Endothelial cell of umbilical vein (primary cell): ENCODE results near the gene HAX1. TPM values are rescaled to one million over a fixed set of nuclear protein-coding genes. Genes with fewer than 3 reads are reported as not detected.

Experiments used
- BruUV-seq: library from RNA; stranded (reverse); fragments of 400-500 nt; replicated peaks from 2 replicates; lab custom pipeline; 2021; lab: Mats Ljungman, UMichigan
- CTCF ChIA-PET: fragments of 300-600, 350-600 bp; sonication (Branson Sonifier 250); formaldehyde crosslinking; loops from one replicate; lab custom pipeline; 2021; ENCODE audit warnings: antibody characterized with exemption, inconsistent platforms; lab: Charles Lee
- POLR2A ChIA-PET: fragments of 300-600, 350-600 bp; sonication (Branson Sonifier 250); formaldehyde crosslinking; loops from one replicate; lab custom pipeline; 2021; ENCODE audit warnings: antibody characterized with exemption, inconsistent platforms; lab: Charles Lee
- DNase-seq: peaks from one replicate; pipeline ENCODE4 v3.0.0-alpha.2; 2011; ENCODE audit warnings: low read depth, low spot score
- FAIRE-seq: peaks from 2 replicates; lab custom pipeline; 2011; peaks lifted over from hg19 to GRCh38; lab: Jason Lieb, UNC
- H2AFZ ChIP-seq: 2 replicates; pipeline ENCODE4 v1.6.0; 2012; ENCODE audit warnings: low read depth, low read length, control low read depth, inconsistent platforms
- H3K27ac ChIP-seq: 2 replicates; pipeline ENCODE4 v1.5.1; 2011; ENCODE audit warnings: low read depth, mild to moderate bottlenecking, control low read depth, low read length, moderate library complexity; ENCODE audit not compliant: insufficient read depth
- H3K27me3 ChIP-seq, 2 experiments: 2 replicates each; pipeline versions ENCODE4 v1.6.0 to v1.6.1; 2011; ENCODE audit warnings: low read length in 2 of 2, mixed read lengths in 1 of 2; ENCODE audit not compliant: control insufficient read depth in 2 of 2, insufficient read depth in 2 of 2
- H3K36me3 ChIP-seq, 2 experiments: 2 replicates in 1 of 2; 3 replicates in 1 of 2; pipeline ENCODE4 v1.5.1; 2011; ENCODE audit warnings: low read length in 2 of 2, mild to moderate bottlenecking in 1 of 2, moderate library complexity in 1 of 2; ENCODE audit not compliant: control insufficient read depth in 2 of 2, insufficient read depth in 2 of 2; ENCODE audit errors: extremely low read depth in 1 of 2
- H3K4me1 ChIP-seq: 3 replicates; pipeline ENCODE4 v1.5.1; 2011; ENCODE audit warnings: mild to moderate bottlenecking, low read length; ENCODE audit not compliant: control insufficient read depth, insufficient read depth; ENCODE audit errors: extremely low read depth
- H3K4me2 ChIP-seq: 2 replicates; pipeline ENCODE4 v1.6.1; 2011; ENCODE audit warnings: low read length, control low read depth, mixed read lengths; ENCODE audit not compliant: insufficient read depth
- H3K4me3 ChIP-seq, 3 experiments: fragments of 200-600 bp in 1 of 3; sonication (generic), shearing (Covaris generic) in 1 of 3; replicated peaks in 1 of 3; 2 replicates each; pipeline ENCODE4 v1.5.1; 2011 to 2016; ENCODE audit warnings: control low read depth in 3 of 3, low read length in 3 of 3, mild to moderate bottlenecking in 2 of 3, inconsistent platforms in 1 of 3, low read depth in 1 of 3, moderate library complexity in 1 of 3; ENCODE audit not compliant: insufficient read depth in 1 of 3
- H3K79me2 ChIP-seq: 2 replicates; pipeline ENCODE4 v1.6.0; 2012; ENCODE audit warnings: low read length, inconsistent platforms; ENCODE audit not compliant: control insufficient read depth, insufficient read depth
- H3K9ac ChIP-seq: replicated peaks from 2 replicates; pipeline ENCODE3; 2011; ENCODE audit warnings: low read length, control low read depth; ENCODE audit not compliant: insufficient read depth; ENCODE audit errors: extremely low read depth
- H3K9me1 ChIP-seq: replicated peaks from 3 replicates; pipeline ENCODE4 v1.6.0; 2011; ENCODE audit warnings: mild to moderate bottlenecking, low read length; ENCODE audit not compliant: control insufficient read depth, insufficient read depth; ENCODE audit errors: extremely low read depth
- H3K9me3 ChIP-seq: replicated peaks from 2 replicates; pipeline ENCODE4 v1.5.1; 2012; ENCODE audit warnings: low read length, inconsistent platforms; ENCODE audit not compliant: control insufficient read depth, insufficient read depth
- H4K20me1 ChIP-seq: replicated peaks from 2 replicates; pipeline ENCODE3; 2011; ENCODE audit warnings: mild to moderate bottlenecking, low read length; ENCODE audit not compliant: control insufficient read depth, insufficient read depth; ENCODE audit errors: extremely low read depth
- CTCF ChIP-seq, 2 donors: IDR thresholded peaks; 1 replicate in 1 of 2; 2 replicates in 1 of 2; pipeline ENCODE4 v1.5.1; 2011; ENCODE audit warnings: low read length in 2 of 2, mild to moderate bottlenecking in 2 of 2, moderate library complexity in 2 of 2, control low read depth in 1 of 2, inconsistent platforms in 1 of 2, low read depth in 1 of 2; ENCODE audit not compliant: insufficient read depth in 1 of 2; ENCODE audit errors: extremely low read depth in 1 of 2
- EZH2 ChIP-seq: IDR thresholded peaks from 2 replicates; pipeline ENCODE4 v1.6.1; 2012; ENCODE audit warnings: borderline replicate concordance, low read depth, mild to moderate bottlenecking, moderate library complexity, low read length, inconsistent platforms; ENCODE audit not compliant: severe bottlenecking
- FOS ChIP-seq: IDR thresholded peaks from 2 replicates; pipeline ENCODE4 v1.6.1; 2011; ENCODE audit warnings: mild to moderate bottlenecking, low read length, moderate library complexity, borderline replicate concordance; ENCODE audit not compliant: insufficient read depth
- GATA2 ChIP-seq: IDR thresholded peaks from 2 replicates; pipeline ENCODE4 v1.7.0; 2011; ENCODE audit warnings: low read depth, mild to moderate bottlenecking, moderate library complexity, mixed read lengths, low read length; ENCODE audit not compliant: insufficient read length, insufficient read depth
- JUN ChIP-seq: IDR thresholded peaks from 2 replicates; pipeline ENCODE4 v1.6.1; 2011; ENCODE audit warnings: borderline replicate concordance, low read depth; ENCODE audit not compliant: insufficient read length, insufficient read depth
- MAX ChIP-seq: IDR thresholded peaks from 2 replicates; pipeline ENCODE4 v1.6.1; 2011; ENCODE audit not compliant: insufficient read depth, insufficient read length
- MYC ChIP-seq: IDR thresholded peaks from one replicate; pipeline ENCODE4 v1.6.1; 2011; ENCODE audit warnings: mild to moderate bottlenecking, low read depth, low read length
- POLR2A ChIP-seq: IDR thresholded peaks from 2 replicates; pipeline ENCODE4 v1.6.1; 2012; ENCODE audit warnings: low read depth, mild to moderate bottlenecking, control low read depth, low read length
- POLR2AphosphoS5 ChIP-seq: IDR thresholded peaks from 2 replicates; pipeline ENCODE4 v1.6.1; 2012; ENCODE audit warnings: low read depth, mild to moderate bottlenecking, control low read depth, low read length, moderate library complexity; ENCODE audit not compliant: insufficient read depth
- dilution Hi-C: fragments of 300-500 bp; cut with MboI; formaldehyde crosslinking; loops from one replicate; pipeline ENCODE4 v1.15.0; 2019; ENCODE audit warnings: low sequenced_read_pairs; ENCODE audit not compliant: extremely low pct_ligation_motif_present
- intact Hi-C: fragments of 100-400 bp; cut with micrococcal nuclease; formaldehyde crosslinking; loops from one replicate; pipeline ENCODE4 v1.10.0; 2022
- polyA plus RNA-seq, 4 experiments: library from polyadenylated mRNA; depleted of rRNA in 3 of 4; stranded (reverse) in 3 of 4; unstranded in 1 of 4; fragments of >200 nt; gene quantifications; 2 replicates each; pipeline versions ENCODE4 v1.2.1 to v1.2.3, GENCODE V29; 2011 to 2012; ENCODE audit warnings: missing spikeins in 1 of 4
- total RNA-seq: library from RNA; stranded (reverse); gene quantifications from 2 replicates; pipeline ENCODE4 v1.2.3, GENCODE V29; 2021

HAX1 gene
- total and polyA plus RNA-seq, 2 donors (not counting 3 experiments of a cell fraction or from before 2014, with no cell fraction given), result 78.4 to 95.3 TPM

- TF ChIP-seq FOS (no peak), EZH2 (no peak), POLR2AphosphoS5 (no peak), MYC (no peak), CTCF (IDR thresholded peaks at IDR 0.05; ENCODE audit: extremely low read depth in 1 of 2, insufficient read depth in 1 of 2, low read depth in 1 of 2, low read length in 2 of 2) (no peak), MAX (no peak), JUN (no peak), GATA2 (no peak), POLR2A (no peak)
- ChIA-PET POLR2A (no interaction called here), CTCF (interaction anchor here (0.9 kb wide), 2 partner anchors 42 to 93 kb away, joined by 3 read pairs; no protein-coding TSS in a partner anchor)
- Histone ChIP-seq H3K9me1 (no peaks in the 10 kb centered on the region), H3K4me3 (no peak overlapping the region), H2AFZ (no peak overlapping the region), H3K27me3 (no peaks in the 10 kb centered on the region), H3K9ac (no peak overlapping the region), H3K4me1 (no peaks in the 10 kb centered on the region), H4K20me1 (no peaks in the 10 kb centered on the region), H3K4me2 (no peak overlapping the region), H3K36me3 (peaks cover 32 to 46% of the 10 kb centered on the region in 2 experiments), H3K79me2 (peaks cover 29% of the 10 kb centered on the region), H3K9me3 (no peaks in the 10 kb centered on the region), H3K27ac (no peak overlapping the region)
- intact Hi-C loops (no loop called here), dilution Hi-C loops (no loop called here)
- FAIRE-seq, result no peak
- peak; percentile 18 for DNase-seq
- no TSS peak for BruUV-seq
These were observed 30.6 kb upstream of the HAX1 start for GRCh38 chr1:154241703-154242351.
